Muscle of back (tissue), 11 donors: Measurements from ENCODE around the gene TP53I11. TPM values are rescaled to one million over a fixed set of nuclear protein-coding genes. Genes with fewer than 3 reads are reported as not detected.

Source experiments
- DNase-seq, 3 donors: peaks; one replicate each; pipeline versions ENCODE4 v3.0.0 to v3.0.0-alpha.2; 2013
- polyA plus RNA-seq, 10 donors: library from polyadenylated mRNA; unstranded; fragments of 120-200 nt; gene quantifications; one replicate each; pipeline ENCODE4 v1.2.1, GENCODE V29; 2013; ENCODE audit not compliant: insufficient read length in 10 of 10

TP53I11 gene
- polyA plus RNA-seq, 10 donors = 36.6 to 57.2 (median 43.9) TPM

- DNase-seq = no peak
Observed at GRCh38 chr11:44960200-44960845, 9.6 kb upstream of the TP53I11 start.

- DNase-seq = no peak
Observed at GRCh38 chr11:44959064-44959463, 8.4 kb upstream of the TP53I11 start.

GRCh38 chr11:44957776-44958564 is 7.3 kb upstream of the TP53I11 start:
- DNase-seq = no peak

DNA sequence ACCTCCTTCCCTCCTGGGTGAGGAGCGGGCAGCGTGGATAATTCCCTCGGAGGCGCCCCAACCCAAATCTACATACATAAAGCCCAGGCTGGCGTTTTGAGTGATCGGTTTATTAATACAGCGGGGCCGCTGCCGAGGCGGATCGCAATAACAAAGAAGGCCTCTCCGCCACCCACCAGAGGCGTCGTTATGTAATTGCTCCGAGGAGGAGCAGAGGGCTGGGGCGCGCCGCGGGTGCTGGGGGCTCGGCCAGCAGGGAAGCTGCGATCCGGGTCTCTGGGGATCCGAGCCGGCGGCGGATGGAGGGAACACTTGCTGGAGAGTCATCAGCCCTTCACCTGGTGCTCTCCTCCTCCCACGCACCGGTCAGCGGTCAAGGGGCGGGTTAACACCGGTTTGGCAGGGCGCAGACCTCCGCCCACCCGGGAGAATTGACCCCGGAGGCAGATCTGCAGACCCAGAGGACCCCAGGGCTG is 6.4 kb upstream of the TP53I11 start:
- peak in 1 of 3 donors; percentile 60 for DNase-seq

DNA sequence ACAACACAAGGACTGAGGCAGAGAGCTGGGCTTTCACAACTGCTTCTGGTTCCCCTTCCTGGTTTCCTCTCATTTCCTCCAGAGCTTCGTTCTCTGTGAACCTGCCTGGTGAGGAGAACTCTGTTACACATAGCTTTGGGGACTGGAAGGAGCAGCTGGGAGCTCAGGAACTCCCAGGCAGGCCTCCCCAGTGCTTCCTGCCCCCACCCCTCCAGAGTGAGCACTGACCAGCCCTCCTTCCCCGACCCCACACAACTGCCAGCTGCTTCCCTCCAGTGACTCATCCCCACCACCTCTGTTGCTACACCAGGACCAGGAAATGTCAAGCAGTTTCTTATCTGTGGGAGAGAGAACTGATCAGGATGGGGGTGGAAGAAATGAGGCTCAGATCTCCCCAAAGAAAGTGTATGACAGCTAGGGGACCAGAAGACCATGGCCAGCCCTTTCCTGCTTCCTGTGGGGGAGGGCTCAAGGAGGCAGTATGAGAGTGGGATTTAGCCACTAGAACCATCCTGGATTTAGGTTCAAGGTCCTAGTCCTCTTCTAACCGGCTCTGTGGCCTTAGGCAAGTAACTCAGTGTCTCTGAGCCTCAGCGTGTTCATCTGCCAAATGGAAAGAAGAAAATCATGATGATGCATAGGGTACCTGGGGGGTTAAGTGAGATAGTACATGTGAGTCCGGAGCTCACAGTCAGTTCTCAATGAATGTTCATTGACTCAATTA is 4.5 kb upstream of the TP53I11 start:
- DNase-seq = peak in 2 of 3 donors; percentile 43 to 75

GRCh38 chr11:44954051-44954906 is 3.6 kb upstream of the TP53I11 start:
- DNase-seq = no peak

- no peak for DNase-seq
Observed at GRCh38 chr11:44952500-44953260, 2.0 kb upstream of the TP53I11 start.

DNA sequence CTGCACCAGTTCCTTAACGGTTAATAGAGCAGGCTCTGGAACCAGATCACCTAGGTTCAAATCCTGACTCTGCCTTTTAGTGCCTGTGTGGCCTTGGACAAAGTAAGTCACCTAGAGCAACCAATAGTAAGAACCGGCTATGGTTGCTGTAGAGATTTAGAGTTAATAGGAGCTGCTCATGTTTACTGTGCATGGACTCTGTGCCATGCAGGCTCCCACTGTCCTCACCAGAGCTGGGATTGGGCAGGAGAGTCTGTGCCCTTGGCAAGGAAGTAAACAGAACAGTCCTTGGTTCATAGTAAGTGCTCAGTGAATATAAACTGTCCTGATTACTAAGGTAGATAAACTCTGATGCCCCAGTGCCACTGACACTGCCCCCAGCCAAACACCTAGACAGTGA is 1.4 kb upstream of the TP53I11 start:
- DNase-seq = no peak

DNA sequence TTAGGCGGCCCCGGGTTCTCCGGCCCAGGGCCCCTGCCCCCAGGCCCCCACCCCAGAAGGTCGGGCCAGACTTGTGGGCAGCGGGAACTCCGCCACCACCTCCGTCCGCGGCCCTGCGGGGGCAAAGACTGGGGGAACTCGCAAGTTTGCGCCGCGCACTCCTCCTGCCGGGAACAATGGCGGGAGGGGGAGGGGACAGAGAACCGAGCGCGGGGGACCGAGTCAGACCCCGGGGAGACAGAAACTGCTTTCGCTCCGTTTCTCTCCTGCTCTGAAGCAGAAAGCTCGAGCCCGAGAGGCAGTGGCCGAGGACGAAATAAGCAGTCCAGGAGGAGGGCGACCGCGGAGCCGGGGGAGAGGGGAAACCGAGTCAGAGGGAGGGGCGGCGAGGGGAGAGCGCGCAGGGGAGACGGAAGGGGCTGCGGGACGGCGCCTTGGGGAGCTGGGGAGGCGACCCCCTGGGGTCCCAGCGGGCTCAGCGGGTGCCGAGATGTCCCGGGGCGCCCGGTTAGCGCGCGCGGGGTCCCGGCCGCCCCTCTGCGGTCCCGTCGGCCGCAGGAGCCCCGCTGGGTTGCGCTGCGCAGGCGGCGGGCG is 555 bp downstream of the TP53I11 start:
- DNase-seq = peak in 1 of 3 donors; percentile 69

DNA sequence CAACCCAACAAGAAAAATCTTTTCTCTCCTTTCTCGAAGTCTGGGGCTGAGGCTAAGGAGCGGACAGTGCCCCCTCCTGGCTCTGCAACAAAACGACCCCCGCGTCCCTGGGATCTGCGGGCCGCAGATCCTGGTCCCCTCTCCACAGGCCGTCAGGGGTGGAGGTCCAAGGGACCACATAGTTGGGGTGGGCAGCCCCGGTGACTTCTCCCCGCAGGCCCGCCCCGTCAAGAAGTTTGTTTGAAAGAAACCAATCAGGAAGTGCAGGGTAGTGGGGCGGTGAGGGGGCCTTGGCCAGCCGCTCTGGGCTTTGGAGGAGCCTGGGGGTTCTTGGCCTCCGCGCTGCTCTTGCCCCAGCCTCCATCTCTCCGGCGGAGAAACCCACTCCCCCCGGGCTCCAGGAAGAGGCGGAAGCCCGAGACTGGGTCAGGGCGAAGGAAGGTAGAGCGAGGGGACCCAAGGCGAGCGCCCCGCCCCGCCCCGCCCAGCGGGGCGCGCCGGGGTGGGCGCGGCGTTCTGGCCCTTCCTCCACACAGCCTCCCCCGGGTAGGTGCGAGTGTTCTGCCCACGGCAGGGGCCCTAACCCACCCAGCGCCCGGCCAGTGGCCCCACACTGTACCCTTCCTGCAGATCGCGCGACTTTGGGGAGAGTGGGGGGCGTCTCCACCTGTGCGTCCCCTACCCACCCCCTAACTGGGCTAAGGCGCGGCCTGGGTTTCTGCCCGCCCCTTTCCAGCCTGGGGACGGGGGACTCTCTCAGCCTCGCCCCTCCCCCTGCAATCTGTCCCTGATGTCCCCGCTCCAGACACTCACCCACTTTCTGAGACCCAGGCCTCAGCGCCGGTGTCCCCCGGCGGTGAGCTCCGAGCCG is 1.3 kb downstream of the TP53I11 start:
- DNase-seq = peak in 1 of 3 donors; percentile 80

DNA sequence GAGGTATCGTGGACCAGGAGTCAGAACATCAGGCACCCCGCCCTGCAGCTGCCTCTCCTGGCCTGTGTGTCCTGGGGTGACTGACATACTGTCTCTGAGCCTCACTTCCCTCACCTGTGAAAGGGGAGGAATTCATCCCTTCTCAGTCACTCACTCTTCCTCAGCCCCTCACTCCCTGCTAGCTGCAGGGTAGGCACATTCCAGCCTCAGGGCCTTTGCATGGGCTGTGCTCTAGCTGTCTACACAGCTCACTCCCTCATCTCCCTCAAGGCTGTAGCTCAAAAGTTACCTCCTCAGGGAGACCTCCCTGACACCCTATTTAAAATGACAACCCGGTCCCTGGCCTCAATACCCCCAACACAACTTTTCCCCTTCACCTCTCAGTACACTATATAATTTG is 2.5 kb downstream of the TP53I11 start:
- DNase-seq = no peak

GRCh38 chr11:44947114-44947513 is 3.6 kb downstream of the TP53I11 start:
- DNase-seq = no peak

- peak; percentile 52 to 94 (median 83) for DNase-seq
Observed at GRCh38 chr11:44946263-44946662, 4.4 kb downstream of the TP53I11 start.

GRCh38 chr11:44945666-44946065 is 5.0 kb downstream of the TP53I11 start:
- peak in 1 of 3 donors; percentile 84 for DNase-seq

- DNase-seq = no peak
Observed at GRCh38 chr11:44944853-44945235, 5.8 kb downstream of the TP53I11 start.

DNA sequence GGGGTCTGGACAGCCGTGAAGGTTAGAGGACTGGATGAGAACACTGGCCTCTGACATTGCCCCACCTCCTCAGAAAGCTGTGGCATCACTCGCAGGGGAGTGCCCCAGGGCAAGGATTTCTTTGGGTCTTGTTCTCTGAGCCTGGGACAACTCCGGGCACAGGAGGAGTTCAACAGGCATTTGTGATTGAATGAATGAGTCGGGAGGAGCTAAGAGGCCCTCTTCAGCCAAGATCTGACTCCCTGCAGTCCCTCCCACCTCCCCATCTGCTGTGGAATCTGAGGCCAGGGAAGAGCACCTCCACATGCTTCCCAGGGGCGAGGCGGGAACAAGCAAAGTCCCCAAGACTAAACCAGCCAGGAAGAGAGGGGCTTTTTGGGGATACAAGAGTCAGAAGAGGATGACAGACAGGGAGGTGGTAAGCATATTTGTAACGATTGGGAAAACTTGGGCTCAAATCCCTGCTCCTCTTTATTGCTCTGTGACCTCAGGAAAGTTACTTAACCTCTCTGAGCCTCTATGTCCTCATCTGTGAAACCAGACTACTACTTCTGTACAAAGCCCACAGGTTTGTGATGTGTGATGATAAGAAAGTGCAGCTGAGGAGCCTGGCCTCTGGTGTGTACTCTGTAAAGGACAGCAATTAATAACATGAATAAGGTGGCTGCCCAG is 6.4 kb downstream of the TP53I11 start:
- no peak for DNase-seq

GRCh38 chr11:44943696-44944095 is 7.0 kb downstream of the TP53I11 start:
- DNase-seq = peak in 1 of 3 donors; percentile 45

- DNase-seq = peak in 1 of 3 donors; percentile 41
Observed at GRCh38 chr11:44943118-44943517, 7.6 kb downstream of the TP53I11 start.
